HG03045 (cell line): Measurements from ENCODE around the gene KAT2A.
"Not testable (repeated sequence)": the region's sequence is repeated elsewhere in the genome, so short reads cannot be mapped to it uniquely, and the experiment has no call there.

ENCODE experiments used
- ATAC-seq: cut with Tn5 transposase; IDR thresholded peaks from one replicate; pipeline ENCODE4 v1.9.1; 2021; ENCODE audit warnings: mild to moderate bottlenecking, moderate library complexity; ENCODE audit not compliant: unreplicated experiment

The KAT2A gene

DNA sequence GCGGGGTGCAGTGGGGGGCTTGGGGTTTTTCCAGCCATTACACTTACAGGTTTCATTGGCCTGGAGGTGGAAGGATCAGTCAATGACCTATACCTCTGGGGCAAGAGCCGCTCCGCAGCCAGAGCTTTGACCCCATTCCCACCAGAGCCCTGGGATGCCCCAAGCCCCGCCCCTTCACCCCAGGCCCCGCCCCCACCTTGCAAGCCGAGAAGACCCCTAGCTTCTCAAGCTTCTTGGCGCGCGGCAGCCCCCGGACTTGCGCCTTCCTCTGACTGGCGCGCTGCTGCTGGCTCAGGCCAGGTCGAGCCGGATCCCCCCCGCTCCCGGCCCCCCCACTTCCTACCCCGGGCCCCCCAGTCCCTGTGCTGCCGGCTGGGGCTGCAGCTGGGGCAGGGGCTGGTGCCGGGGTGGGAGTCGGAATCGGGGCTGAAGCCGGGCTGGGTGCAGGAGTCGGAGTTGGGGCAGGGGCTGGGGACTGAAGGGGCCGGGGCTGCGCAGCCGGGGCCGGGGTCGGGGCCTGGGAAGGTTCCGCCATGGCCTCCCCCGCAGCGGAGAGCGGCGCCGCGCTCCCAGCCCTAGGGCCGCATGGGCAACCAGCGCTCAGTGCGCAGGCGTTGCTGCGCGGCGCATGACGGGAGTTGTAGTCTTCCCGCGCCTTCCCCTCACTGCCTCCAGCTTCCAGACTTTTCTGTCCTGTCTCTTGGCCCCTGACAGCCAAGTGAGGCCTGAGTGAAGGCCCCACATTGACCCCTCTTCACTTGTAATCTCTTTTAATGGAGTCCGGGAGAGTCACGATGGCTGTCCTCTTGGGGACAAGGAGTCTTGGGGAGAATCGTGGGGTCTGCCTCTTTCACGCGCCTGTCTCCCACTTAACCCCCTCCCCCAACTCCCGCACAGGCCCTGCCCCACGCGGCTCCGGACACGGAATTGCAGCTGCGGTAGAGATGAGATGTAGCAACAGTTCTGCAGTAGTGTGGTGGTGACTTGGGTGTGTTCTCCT is at the start of gene KAT2A:
Gene KAT2A (minus strand): TSS at position 598 of the 1,000 bp plus-strand sequence. CDS start 63 bp downstream, at position 535.
- peak; percentile 77 for ATAC-seq

DNA sequence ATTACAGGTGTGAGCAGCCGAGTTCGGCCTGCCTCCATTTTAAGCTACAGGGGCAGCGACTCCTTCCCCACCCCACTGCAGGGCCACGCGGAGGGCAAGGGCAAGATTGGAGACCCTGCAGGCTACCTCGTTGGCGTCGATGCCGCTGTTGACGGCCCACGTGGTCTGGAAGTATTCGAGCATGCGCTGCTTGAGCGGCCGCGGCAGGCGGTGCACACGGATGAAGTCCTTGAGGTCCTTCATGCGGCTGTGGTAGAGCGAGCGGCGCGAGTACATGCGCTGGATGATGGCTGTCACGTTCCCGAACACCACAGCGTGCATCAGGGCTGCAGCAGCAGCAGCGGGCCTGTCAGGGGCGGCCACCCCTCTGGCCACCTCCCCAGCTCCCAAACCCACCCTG is 48.2 kb upstream of the KAT2A start:
- no peak for ATAC-seq

- ATAC-seq: no peak
Measured at GRCh38 chr17:42167807-42168206, 46.6 kb upstream of the KAT2A start.

GRCh38 chr17:42166196-42166763 is 45.1 kb upstream of the KAT2A start:
- ATAC-seq: no peak

DNA sequence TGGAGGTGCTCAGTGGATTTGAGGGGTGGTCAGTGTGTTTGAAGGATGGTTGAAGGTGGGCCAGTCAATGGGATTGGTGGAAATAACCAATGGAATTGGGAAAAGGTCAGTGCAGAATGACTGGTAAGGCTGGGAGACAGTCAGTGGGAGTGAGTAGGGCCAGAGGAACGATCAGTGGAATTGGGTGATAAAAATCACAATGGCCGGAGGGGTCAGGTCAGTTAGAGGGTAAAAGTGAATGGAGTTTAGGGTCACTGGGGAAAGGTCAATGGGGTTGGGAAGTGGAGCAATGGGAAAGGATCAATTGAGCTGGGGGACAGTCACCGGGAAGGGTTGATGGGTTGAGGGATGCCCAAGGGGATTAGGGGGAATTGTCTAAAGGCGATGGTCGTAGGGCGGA is 44.6 kb upstream of the KAT2A start:
- no peak for ATAC-seq

GRCh38 chr17:42163696-42164407 is 42.7 kb upstream of the KAT2A start:
- ATAC-seq: no peak

DNA sequence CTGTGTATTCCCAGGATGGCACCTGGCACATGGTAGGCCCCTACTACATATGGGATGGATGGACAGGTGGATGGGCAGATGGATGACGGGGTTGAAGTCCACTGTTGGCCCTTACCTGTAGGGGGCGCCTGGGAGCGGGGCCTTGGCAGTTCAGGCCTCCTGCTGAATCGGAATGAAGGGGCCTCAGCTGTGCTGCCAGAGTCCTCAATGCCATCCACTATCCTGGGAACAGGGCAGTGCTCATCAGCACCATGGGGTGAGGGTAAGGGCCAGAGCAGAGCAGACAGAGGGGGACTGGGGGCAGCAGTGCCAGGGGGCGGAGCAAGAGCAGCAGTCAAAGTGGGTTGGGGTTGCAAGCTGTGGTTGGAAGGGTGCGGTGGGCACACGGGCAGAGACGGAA is 41.9 kb upstream of the KAT2A start:
- ATAC-seq: no peak

DNA sequence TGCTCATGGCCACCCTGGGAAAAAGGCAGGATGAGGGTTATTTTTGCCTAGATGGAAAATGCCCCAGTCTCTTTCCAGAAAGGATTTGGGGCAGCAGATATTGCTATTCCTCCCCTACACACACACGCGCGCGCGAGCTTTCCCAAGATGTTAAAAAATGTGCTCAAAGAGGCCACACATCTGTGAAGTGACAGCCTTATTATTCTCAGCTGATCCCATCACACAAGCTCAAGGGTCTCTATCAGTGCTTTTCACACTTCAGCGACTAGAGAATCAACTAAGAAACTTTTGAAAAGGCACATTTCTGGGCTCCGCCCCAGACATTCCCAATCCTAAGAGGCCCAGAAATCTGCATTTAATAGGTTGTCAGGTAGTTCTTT is 39.4 kb upstream of the KAT2A start:
- no peak for ATAC-seq

GRCh38 chr17:42159796-42160530 is 38.8 kb upstream of the KAT2A start:
- ATAC-seq: no peak

DNA sequence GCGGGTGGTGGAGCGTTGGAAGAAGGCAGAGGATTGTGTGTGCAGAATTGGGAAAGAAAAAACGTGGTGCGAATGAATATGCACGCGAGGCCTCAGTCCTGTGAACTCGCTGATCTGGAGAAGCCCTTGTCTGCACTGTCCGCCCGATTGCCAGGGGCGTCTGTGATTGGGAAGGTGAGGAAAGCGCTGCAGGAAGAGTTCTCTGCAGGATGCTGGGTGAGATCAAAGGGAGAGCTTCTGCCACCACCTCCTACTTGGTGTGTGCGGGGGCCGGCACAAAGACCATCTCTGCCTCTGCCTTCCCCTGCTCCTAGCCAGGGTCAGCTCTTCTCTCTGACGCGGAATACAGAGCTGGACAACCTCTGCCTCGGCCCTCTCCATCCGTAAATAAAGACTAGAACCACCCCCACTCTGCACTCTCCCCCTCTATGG is 34.5 kb upstream of the KAT2A start:
- no peak for ATAC-seq

DNA sequence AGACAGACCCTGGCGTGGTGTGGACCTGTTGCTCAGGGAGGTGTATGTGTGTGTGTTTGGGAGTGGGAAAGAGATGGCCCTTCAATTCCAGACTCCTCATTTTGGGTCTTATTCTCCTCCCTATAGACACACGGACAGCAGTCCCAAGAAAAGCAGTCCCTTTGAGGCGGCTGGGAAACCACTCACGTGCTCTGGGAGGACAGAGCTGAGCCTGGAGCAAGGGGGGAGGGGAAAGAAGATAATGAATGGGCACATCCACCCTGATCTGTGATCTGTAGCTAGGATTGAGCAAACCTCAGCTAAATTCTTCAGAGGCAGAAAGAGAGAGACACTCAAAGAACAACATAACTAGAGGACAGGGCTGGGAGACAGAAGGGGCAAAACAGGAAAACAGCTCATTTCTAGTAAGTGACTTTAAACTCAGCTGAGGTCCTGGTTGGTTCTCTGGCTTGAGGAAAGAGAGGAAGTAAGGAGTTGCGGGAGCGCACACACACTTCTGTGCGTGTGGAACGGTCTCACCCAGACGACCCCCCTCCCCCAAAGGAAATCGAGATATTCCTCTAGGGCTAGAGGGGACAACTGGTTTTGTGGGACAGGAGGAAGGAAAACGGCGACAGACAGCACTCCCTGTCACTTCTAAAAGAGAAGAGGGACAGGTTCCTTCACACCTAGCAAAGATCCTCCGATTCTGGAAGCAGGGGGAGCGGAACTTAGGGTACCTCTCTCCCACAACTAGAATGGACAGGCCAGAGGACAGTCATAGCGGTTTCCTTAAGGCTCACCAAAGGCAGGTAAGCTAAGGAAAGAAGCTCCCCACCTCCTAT is 33.0 kb upstream of the KAT2A start:
- ATAC-seq: no peak

DNA sequence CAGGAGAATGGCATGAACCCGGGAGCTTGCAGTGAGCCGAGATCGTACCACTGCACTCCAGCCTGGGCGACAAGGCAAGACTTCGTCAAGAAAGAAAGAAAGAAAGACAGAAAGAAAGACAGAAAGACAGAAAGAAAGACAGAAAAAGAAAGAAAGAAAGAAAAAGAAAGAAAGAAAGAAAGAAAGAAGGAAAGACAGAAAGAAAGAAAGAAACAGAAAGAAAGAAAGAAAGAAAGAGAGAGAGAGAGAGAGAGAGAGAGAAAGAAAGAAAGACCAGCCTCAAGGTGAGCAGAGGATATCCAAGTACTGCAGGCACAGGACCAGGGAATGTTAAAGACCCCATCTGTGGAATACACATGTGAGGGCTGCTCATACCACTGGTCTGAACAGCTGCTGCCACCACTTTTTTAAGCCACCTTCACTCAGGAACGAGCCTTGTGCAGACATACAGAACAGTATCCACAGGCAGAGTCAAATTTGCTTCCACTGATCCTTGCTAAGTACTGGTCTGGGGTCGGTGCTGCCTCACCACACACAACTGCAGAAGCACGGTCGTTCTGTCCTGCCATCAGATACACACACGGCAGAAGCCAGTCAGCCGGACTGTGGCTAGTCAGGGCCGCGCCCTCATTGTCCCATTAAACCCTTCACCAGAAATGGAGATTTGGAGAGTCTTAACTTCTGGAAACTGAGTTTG is 25.9 kb upstream of the KAT2A start:
- no peak for ATAC-seq

GRCh38 chr17:42143138-42143537 is 22.0 kb upstream of the KAT2A start:
- not testable (repeated sequence) for ATAC-seq

- no peak for ATAC-seq
Measured at GRCh38 chr17:42142371-42142896, 21.3 kb upstream of the KAT2A start.

GRCh38 chr17:42141382-42141781 is 20.2 kb upstream of the KAT2A start:
- no peak for ATAC-seq

- not testable (repeated sequence) for ATAC-seq
Measured at GRCh38 chr17:42140690-42141089, 19.5 kb upstream of the KAT2A start.

DNA sequence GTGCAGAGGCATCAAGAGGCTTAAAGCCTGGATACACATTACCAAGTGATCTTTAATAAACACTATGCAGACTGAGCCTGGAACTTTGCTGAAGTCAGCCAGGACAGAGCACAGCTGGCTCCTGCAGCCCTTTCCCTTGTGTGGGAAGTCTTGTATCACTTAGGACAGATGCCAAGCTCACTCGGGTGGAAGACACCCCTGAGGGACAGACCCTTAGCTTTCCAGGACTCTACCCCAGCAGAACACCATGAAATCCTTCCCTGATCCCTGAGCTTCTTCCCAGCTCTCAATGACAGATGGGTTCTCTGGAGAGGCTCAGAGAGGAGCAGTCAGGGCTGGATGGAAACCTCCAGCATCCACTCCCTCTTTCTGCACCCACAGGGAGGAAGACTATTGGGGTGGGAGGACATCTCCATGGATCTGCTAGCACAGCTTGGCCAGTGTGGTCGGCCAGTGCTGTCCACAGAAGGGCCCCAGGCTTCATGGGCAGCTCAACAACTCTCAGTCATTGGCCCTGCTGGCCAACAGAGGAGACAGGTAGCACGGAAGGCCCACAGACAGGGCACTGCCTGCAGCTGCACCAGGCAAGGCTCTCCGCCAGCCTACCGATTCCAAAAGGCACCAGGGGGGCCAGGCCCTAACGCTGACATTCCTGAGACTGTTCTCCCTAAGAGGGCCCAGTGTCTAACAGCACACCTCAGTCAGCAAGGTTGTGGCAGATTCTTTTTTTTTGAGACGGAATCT is 17.8 kb upstream of the KAT2A start:
- ATAC-seq: no peak

DNA sequence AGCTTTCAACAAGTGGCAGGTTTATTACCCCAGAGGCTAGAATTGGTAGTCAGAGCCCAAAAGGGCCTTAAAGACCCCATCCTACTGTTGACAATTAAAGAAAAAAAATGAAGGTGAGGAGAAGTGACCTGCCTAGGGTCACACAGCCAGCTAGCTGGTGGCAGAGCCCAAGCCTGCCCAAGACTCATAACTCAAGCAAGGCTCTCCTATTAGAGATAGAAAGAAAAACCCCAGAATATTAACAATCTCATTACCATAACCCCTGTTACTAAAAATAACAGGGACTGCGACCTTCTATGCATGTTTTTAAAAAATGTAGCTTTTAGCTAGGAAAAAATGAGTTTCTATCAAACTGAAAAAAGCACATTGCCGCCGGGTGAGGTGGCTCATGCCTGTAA is 15.5 kb upstream of the KAT2A start:
- ATAC-seq: no peak
